ENCODE results near the gene GABRG3. TPM values are rescaled to one million over a fixed set of nuclear protein-coding genes. Genes with fewer than 3 reads are reported as not detected.

Gene GABRG3
- total RNA-seq, 1 donor from 2014 or later: not detected

GRCh38 chr15:27449941-27450340 lies 479.0 kb downstream of the GABRG3 start:
- H3K36me3 Mint-ChIP-seq (ENCODE audit: low read depth): no peaks in the 10 kb centered on the region
- no peak for DNase-seq (ENCODE audit: low spot score)
- intact Hi-C loops (cut with micrococcal nuclease): no loop called here
- peaks cover 40% of the 10 kb centered on the region for H3K9me3 Mint-ChIP-seq
- H3K27ac Mint-ChIP-seq: no peak overlapping the region
- H3K4me1 Mint-ChIP-seq (ENCODE audit: low read depth): no peaks in the 10 kb centered on the region
- H3K27me3 Mint-ChIP-seq (ENCODE audit: low read depth): no peaks in the 10 kb centered on the region
- H3K4me3 Mint-ChIP-seq (ENCODE audit: low read depth): no peak overlapping the region

- Mint-ChIP-seq H3K27me3 (ENCODE audit: low read depth) (no peaks in the 10 kb centered on the region), H3K4me3 (ENCODE audit: low read depth) (no peak overlapping the region), H3K9me3 (peaks cover 34% of the 10 kb centered on the region), H3K36me3 (ENCODE audit: low read depth) (no peaks in the 10 kb centered on the region), H3K4me1 (ENCODE audit: low read depth) (no peaks in the 10 kb centered on the region), H3K27ac (no peak overlapping the region)
- DNase-seq (ENCODE audit: low spot score): no peak
- intact Hi-C loops (cut with micrococcal nuclease): no loop called here
These were observed 483.5 kb downstream of the GABRG3 start for GRCh38 chr15:27454281-27455075.

- no peak overlapping the region for H3K27ac Mint-ChIP-seq
- H3K9me3 Mint-ChIP-seq: peaks cover 28% of the 10 kb centered on the region
- no peaks in the 10 kb centered on the region for H3K27me3 Mint-ChIP-seq (ENCODE audit: low read depth)
- no peak overlapping the region for H3K4me3 Mint-ChIP-seq (ENCODE audit: low read depth)
- DNase-seq (ENCODE audit: low spot score): no peak
- intact Hi-C loops (cut with micrococcal nuclease): no loop called here
- no peaks in the 10 kb centered on the region for H3K36me3 Mint-ChIP-seq (ENCODE audit: low read depth)
- H3K4me1 Mint-ChIP-seq (ENCODE audit: low read depth): no peaks in the 10 kb centered on the region
These were observed 485.8 kb downstream of the GABRG3 start for GRCh38 chr15:27456807-27457206.

GRCh38 chr15:27457766-27458165 lies 486.8 kb downstream of the GABRG3 start:
- no peaks in the 10 kb centered on the region for H3K27me3 Mint-ChIP-seq (ENCODE audit: low read depth)
- intact Hi-C loops (cut with micrococcal nuclease): no loop called here
- no peak for DNase-seq (ENCODE audit: low spot score)
- H3K36me3 Mint-ChIP-seq (ENCODE audit: low read depth): no peaks in the 10 kb centered on the region
- no peak overlapping the region for H3K4me3 Mint-ChIP-seq (ENCODE audit: low read depth)
- H3K9me3 Mint-ChIP-seq: peaks cover 28% of the 10 kb centered on the region
- H3K27ac Mint-ChIP-seq: no peak overlapping the region
- no peaks in the 10 kb centered on the region for H3K4me1 Mint-ChIP-seq (ENCODE audit: low read depth)

GRCh38 chr15:27458345-27459084 lies 487.5 kb downstream of the GABRG3 start:
- Mint-ChIP-seq H3K4me1 (ENCODE audit: low read depth) (no peaks in the 10 kb centered on the region), H3K27me3 (ENCODE audit: low read depth) (no peaks in the 10 kb centered on the region), H3K27ac (no peak overlapping the region), H3K36me3 (ENCODE audit: low read depth) (no peaks in the 10 kb centered on the region), H3K9me3 (peaks cover 24% of the 10 kb centered on the region), H3K4me3 (ENCODE audit: low read depth) (no peak overlapping the region)
- DNase-seq (ENCODE audit: low spot score): no peak
- intact Hi-C loops (cut with micrococcal nuclease): no loop called here

- Mint-ChIP-seq H3K9me3 (peaks cover 35% of the 10 kb centered on the region), H3K4me1 (ENCODE audit: low read depth) (no peaks in the 10 kb centered on the region)
These were observed 488.9 kb downstream of the GABRG3 start for GRCh38 chr15:27459836-27460235.

GRCh38 chr15:27461181-27461580 lies 490.2 kb downstream of the GABRG3 start:
- Mint-ChIP-seq H3K36me3 (ENCODE audit: low read depth) (no peaks in the 10 kb centered on the region), H3K27me3 (ENCODE audit: low read depth) (no peaks in the 10 kb centered on the region), H3K4me1 (ENCODE audit: low read depth) (no peaks in the 10 kb centered on the region), H3K27ac (no peak overlapping the region), H3K9me3 (peaks cover 39% of the 10 kb centered on the region), H3K4me3 (ENCODE audit: low read depth) (no peak overlapping the region)
- no peak for DNase-seq (ENCODE audit: low spot score)
- intact Hi-C loops (cut with micrococcal nuclease): no loop called here

More at GRCh38 chr15:27459836-27460235, 488.9 kb downstream of the GABRG3 start:
- DNase-seq (ENCODE audit: low spot score): no peak
- no peak overlapping the region for H3K27ac Mint-ChIP-seq
- H3K36me3 Mint-ChIP-seq (ENCODE audit: low read depth): no peaks in the 10 kb centered on the region
- H3K4me3 Mint-ChIP-seq (ENCODE audit: low read depth): no peak overlapping the region
- intact Hi-C loops (cut with micrococcal nuclease): no loop called here
- no peaks in the 10 kb centered on the region for H3K27me3 Mint-ChIP-seq (ENCODE audit: low read depth)

GRCh38 chr15:27463525-27464088 lies 492.6 kb downstream of the GABRG3 start:
- intact Hi-C loops (cut with micrococcal nuclease): no loop called here
- Mint-ChIP-seq H3K27ac (no peak overlapping the region), H3K36me3 (ENCODE audit: low read depth) (no peaks in the 10 kb centered on the region), H3K4me3 (ENCODE audit: low read depth) (no peak overlapping the region), H3K4me1 (ENCODE audit: low read depth) (no peaks in the 10 kb centered on the region), H3K27me3 (ENCODE audit: low read depth) (no peaks in the 10 kb centered on the region), H3K9me3 (peaks cover 44% of the 10 kb centered on the region)
- no peak for DNase-seq (ENCODE audit: low spot score)

GRCh38 chr15:27464941-27465612 lies 494.1 kb downstream of the GABRG3 start:
- Mint-ChIP-seq H3K27me3 (ENCODE audit: low read depth) (no peaks in the 10 kb centered on the region), H3K4me1 (ENCODE audit: low read depth) (no peaks in the 10 kb centered on the region), H3K36me3 (ENCODE audit: low read depth) (no peaks in the 10 kb centered on the region), H3K4me3 (ENCODE audit: low read depth) (no peak overlapping the region), H3K27ac (no peak overlapping the region), H3K9me3 (peaks cover 43% of the 10 kb centered on the region)
- no peak for DNase-seq (ENCODE audit: low spot score)
- intact Hi-C loops (cut with micrococcal nuclease): no loop called here

- H3K27me3 Mint-ChIP-seq (ENCODE audit: low read depth): no peaks in the 10 kb centered on the region
- no peak for DNase-seq (ENCODE audit: low spot score)
- intact Hi-C loops (cut with micrococcal nuclease): no loop called here
These were observed 495.8 kb downstream of the GABRG3 start for GRCh38 chr15:27466758-27467157.

GRCh38 chr15:27468151-27468591 lies 497.2 kb downstream of the GABRG3 start:
- Mint-ChIP-seq H3K27me3 (ENCODE audit: low read depth) (no peaks in the 10 kb centered on the region), H3K36me3 (ENCODE audit: low read depth) (no peaks in the 10 kb centered on the region), H3K4me1 (ENCODE audit: low read depth) (no peaks in the 10 kb centered on the region), H3K27ac (no peak overlapping the region), H3K9me3 (peaks cover 32% of the 10 kb centered on the region), H3K4me3 (ENCODE audit: low read depth) (no peak overlapping the region)
- intact Hi-C loops (cut with micrococcal nuclease): no loop called here
- no peak for DNase-seq (ENCODE audit: low spot score)

More at GRCh38 chr15:27466758-27467157, 495.8 kb downstream of the GABRG3 start:
- Mint-ChIP-seq H3K9me3 (peaks cover 37% of the 10 kb centered on the region), H3K27ac (no peak overlapping the region), H3K4me3 (ENCODE audit: low read depth) (no peak overlapping the region), H3K36me3 (ENCODE audit: low read depth) (no peaks in the 10 kb centered on the region), H3K4me1 (ENCODE audit: low read depth) (no peaks in the 10 kb centered on the region)

- Mint-ChIP-seq H3K4me3 (ENCODE audit: low read depth) (no peak overlapping the region), H3K27me3 (ENCODE audit: low read depth) (no peaks in the 10 kb centered on the region), H3K27ac (no peak overlapping the region), H3K4me1 (ENCODE audit: low read depth) (no peaks in the 10 kb centered on the region), H3K9me3 (peaks cover 18% of the 10 kb centered on the region), H3K36me3 (ENCODE audit: low read depth) (no peaks in the 10 kb centered on the region)
- intact Hi-C loops (cut with micrococcal nuclease): no loop called here
- DNase-seq (ENCODE audit: low spot score): no peak
These were observed 502.9 kb downstream of the GABRG3 start for GRCh38 chr15:27473845-27474244.

Measured in activated T-helper 2 cell treated with anti-CD3 and anti-CD28 coated beads, Interferon-gamma antibody, Interleukin-2, Interleukin-4, amounts not matched to agents 10 μg/mL and 5 μg/mL and 100 μg/mL, durations not matched to agents 14 hours and 24 hours and 36 hours (primary cell).